HepG2 (cell line): Measurements from ENCODE around the gene TMX4. TPM values are rescaled to one million over a fixed set of nuclear protein-coding genes. Genes with fewer than 3 reads are reported as not detected.

Source experiments
- HMGXB3 ChIP-seq: sonication (generic); formaldehyde crosslinking; IDR thresholded peaks from 2 replicates; pipeline ENCODE4 v1.4.0; 2020; ENCODE audit warnings: missing genetic modification reagents, borderline replicate concordance
- SOX13 ChIP-seq, 3 experiments: fragments of 450-650 bp in 1 of 3; sonication (generic) in 1 of 3; formaldehyde crosslinking in 1 of 3; IDR thresholded peaks in 2 of 3; conservative IDR thresholded peaks in 1 of 3; 2 replicates each; pipeline versions ENCODE4 v1.5.0 to v1.6.1; 2016 to 2020; ENCODE audit warnings: antibody characterized with exemption in 1 of 3, mild to moderate bottlenecking in 1 of 3, missing compliant biosample characterization in 1 of 3, missing genetic modification reagents in 1 of 3, moderate library complexity in 1 of 3
- ZBTB44 ChIP-seq: sonication (generic); formaldehyde crosslinking; IDR thresholded peaks from 2 replicates; pipeline ENCODE4 v1.4.0; 2020; ENCODE audit warnings: missing genetic modification reagents
- ZNF740 ChIP-seq: sonication (generic); formaldehyde crosslinking; IDR thresholded peaks from 2 replicates; pipeline ENCODE4 v1.4.0; 2020; ENCODE audit warnings: missing genetic modification reagents
- ZSCAN30 ChIP-seq: sonication (generic); formaldehyde crosslinking; IDR thresholded peaks from 2 replicates; pipeline ENCODE4 v1.5.0; 2020; ENCODE audit warnings: mild to moderate bottlenecking, missing genetic modification reagents
- polyA plus RNA-seq, 8 experiments: library from polyadenylated mRNA; depleted of rRNA in 3 of 8; stranded (reverse) in 7 of 8; unstranded in 1 of 8; fragments of >200 nt; fragmentation: Illumina TruSeq in 4 of 8; extraction: Trizol in 4 of 8; gene quantifications; 2 replicates each; pipeline versions ENCODE4 v1.2.1 to v1.2.3, GENCODE V29; 2011 to 2016; ENCODE audit warnings: low read depth in 4 of 8, missing spikeins in 1 of 8, mixed read lengths in 1 of 8; ENCODE audit not compliant: insufficient read depth in 1 of 8
- total RNA-seq, 5 experiments: library from RNA; depleted of rRNA; stranded (reverse); fragments of >200 nt; fragmentation: Illumina TruSeq; extraction: Trizol; gene quantifications; 2 replicates each; pipeline ENCODE4 v1.2.3, GENCODE V29; 2016; ENCODE audit warnings: low read depth in 1 of 5

The TMX4 gene
- total and polyA plus RNA-seq, 2 of the 13 experiments (the other 11 are each of a cell fraction or from before 2014, with no cell fraction given): 7.6 to 21.4 TPM

- TF ChIP-seq HMGXB3 (CRISPR knock-in tag) (no peak), SOX13 (IDR thresholded peaks at IDR 0.05) (no peak), SOX13 (CRISPR knock-in tag; conservative IDR thresholded peaks at IDR 0.05 in 1 of 2, IDR thresholded peaks at IDR 0.05 in 1 of 2) (no peak), ZSCAN30 (CRISPR knock-in tag) (no peak), ZBTB44 (no peak), ZNF740 (CRISPR knock-in tag) (no peak)
Measured at GRCh38 chr20:8045946-8046345, 26.4 kb upstream of the TMX4 start (continued).
